Measurements from ENCODE around the gene ACVR1B. TPM values are rescaled to one million over a fixed set of nuclear protein-coding genes. Genes with fewer than 3 reads are reported as not detected.
A peak's percentile ranks its signal among the peaks of the same experiment; 100 is the strongest.

ACVR1B gene
- total and polyA plus RNA-seq, 11 donors = 7.4 to 19.8 (median 11.6) TPM

DNA sequence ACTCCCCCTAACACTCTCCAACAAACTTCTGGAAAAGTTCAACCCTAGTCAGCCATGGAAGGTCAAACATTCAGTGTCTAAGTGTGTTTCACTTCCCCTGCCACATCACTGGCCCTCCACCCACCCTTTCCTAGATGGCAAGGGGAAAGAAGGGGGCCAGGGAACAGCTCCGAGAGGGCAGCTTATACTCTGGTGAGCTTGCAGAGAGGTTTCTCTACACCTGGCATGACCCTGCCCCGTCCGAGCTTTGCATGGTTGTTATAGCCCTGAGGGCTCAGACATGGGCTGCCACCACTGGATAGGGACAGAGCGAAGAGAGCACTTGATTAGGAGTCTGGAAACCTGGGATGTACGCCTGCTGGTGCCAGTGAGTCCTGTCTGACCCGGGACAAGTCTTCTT, 40.2 kb upstream of the ACVR1B start:
- peak overlapping the region in 4 of 12 donors; percentile 16 to 65 (median 40) for H3K4me3 ChIP-seq
- H3K27me3 ChIP-seq = peaks cover 0 to 19% (median 5%) of the 10 kb centered on the region in 9 donors
- no peaks in the 10 kb centered on the region for H3K9me3 ChIP-seq
- DNase-seq (peak in 2 of 5 donors; percentile 32 to 51), ATAC-seq (no peak)
- intact Hi-C loops (cut with DNase I) = no loop called here
- 70 to 93% (median 77%) methylated on average over 6 of the region's 6 CpGs for WGBS, 4 donors
- peaks cover 0 to 26% (median 17%) of the 10 kb centered on the region in 9 donors for H3K36me3 ChIP-seq
- TF ChIP-seq, protein P1, sequence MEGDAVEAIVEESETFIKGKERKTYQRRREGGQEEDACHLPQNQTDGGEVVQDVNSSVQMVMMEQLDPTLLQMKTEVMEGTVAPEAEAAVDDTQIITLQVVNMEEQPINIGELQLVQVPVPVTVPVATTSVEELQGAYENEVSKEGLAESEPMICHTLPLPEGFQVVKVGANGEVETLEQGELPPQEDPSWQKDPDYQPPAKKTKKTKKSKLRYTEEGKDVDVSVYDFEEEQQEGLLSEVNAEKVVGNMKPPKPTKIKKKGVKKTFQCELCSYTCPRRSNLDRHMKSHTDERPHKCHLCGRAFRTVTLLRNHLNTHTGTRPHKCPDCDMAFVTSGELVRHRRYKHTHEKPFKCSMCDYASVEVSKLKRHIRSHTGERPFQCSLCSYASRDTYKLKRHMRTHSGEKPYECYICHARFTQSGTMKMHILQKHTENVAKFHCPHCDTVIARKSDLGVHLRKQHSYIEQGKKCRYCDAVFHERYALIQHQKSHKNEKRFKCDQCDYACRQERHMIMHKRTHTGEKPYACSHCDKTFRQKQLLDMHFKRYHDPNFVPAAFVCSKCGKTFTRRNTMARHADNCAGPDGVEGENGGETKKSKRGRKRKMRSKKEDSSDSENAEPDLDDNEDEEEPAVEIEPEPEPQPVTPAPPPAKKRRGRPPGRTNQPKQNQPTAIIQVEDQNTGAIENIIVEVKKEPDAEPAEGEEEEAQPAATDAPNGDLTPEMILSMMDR (IDR thresholded peaks at IDR 0.05) = no peak
- TF ChIP-seq POLR2A (IDR thresholded peaks at IDR 0.05) = no peak
- H3K4me1 ChIP-seq = peaks cover 6 to 80% (median 66%) of the 10 kb centered on the region in 12 donors
- H3K27ac ChIP-seq = peak overlapping the region; percentile 31 to 95 (median 78)

DNA sequence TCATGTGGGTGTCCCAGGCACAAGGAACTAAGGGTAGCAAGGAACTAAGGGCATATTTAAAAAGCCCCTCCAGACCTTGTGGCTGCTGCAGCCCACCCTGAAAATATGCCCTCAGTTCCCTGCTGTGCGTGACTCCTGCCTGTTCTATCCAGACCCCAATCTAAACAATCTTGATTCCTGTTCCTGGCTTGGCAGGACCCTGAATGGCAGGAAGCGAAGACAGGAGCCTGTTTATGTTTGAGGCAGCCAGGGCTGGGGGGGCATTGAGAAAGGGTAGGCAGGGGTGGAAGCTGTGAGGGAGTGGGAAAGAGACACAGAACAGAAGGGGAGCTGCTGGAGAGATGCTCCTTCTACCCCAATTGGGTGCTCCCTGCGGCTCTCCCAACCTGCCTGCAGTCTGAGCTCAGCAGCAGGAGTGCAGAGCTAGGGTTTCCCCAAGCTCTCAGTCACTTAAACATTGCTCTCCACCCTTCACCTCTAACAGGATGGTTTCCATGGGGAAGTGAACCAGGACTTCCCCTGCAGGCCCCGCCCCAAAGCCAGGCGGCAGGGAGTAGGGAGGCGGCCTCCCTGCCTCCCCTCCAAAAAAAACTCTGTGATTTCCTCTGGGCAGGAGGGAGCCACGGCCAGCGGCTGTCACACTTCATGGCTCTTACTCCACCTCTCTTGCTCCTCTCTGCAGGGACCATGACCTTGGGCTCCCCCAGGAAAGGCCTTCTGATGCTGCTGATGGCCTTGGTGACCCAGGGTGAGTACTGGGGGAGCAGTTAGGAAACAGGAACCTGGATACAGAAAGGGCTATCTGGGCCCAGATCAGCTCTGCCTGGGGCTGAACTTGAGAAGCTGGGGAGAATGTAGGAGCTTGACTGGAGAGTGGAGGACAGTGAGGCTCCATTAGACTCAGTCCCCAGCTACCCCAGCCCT, 39.4 kb upstream of the ACVR1B start:
- peak overlapping the region; percentile 25 to 95 (median 78) for H3K27ac ChIP-seq
- no peaks in the 10 kb centered on the region for H3K9me3 ChIP-seq
- peaks cover 0 to 33% (median 22%) of the 10 kb centered on the region in 9 donors for H3K36me3 ChIP-seq
- H3K4me1 ChIP-seq = peaks cover 6 to 74% (median 61%) of the 10 kb centered on the region in 12 donors
- TF ChIP-seq, protein P1 (IDR thresholded peaks at IDR 0.05) = no peak
- no peak for TF ChIP-seq POLR2A (IDR thresholded peaks at IDR 0.05)
- peak in 4 of 5 donors; percentile 63 to 75 (median 68) for DNase-seq
- 51 to 66% (median 54%) methylated on average over 8 of the region's 8 CpGs for WGBS, 4 donors
- intact Hi-C loops (cut with DNase I) = no loop called here
- peak; percentile 54 to 84 (median 64) for ATAC-seq
- peak overlapping the region in 9 of 12 donors; percentile 25 to 65 (median 38) for H3K4me3 ChIP-seq
- H3K27me3 ChIP-seq = peaks cover 0 to 12% (median 2%) of the 10 kb centered on the region in 9 donors

DNA sequence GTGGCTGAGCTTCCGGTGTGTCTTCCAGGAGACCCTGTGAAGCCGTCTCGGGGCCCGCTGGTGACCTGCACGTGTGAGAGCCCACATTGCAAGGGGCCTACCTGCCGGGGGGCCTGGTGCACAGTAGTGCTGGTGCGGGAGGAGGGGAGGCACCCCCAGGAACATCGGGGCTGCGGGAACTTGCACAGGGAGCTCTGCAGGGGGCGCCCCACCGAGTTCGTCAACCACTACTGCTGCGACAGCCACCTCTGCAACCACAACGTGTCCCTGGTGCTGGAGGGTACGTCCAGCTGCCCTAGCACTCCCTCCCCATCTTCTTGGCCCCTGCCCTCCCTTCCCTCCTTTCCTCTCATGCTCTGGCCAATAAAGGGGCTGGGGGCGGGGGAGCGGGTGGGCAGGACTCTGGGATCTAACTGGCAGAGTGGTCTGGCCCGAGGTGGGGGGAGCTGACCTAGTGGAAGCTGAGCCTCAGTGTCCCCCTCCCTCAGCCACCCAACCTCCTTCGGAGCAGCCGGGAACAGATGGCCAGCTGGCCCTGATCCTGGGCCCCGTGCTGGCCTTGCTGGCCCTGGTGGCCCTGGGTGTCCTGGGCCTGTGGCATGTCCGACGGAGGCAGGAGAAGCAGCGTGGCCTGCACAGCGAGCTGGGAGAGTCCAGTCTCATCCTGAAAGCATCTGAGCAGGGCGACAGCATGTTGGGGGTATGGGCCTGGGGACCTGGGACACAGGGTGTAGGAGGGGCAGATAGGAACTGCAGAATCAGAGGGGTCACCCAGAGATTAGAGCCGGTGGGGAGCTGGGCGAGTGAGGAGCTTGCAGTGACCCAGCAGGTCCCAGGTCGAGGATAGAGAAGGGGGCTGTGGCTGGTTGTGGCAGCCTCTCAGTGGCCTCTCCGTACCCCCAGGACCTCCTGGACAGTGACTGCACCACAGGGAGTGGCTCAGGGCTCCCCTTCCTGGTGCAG, 38.1 kb upstream of the ACVR1B start:
- peak overlapping the region in 8 of 12 donors; percentile 25 to 47 (median 38) for H3K4me3 ChIP-seq
- H3K36me3 ChIP-seq = peaks cover 0 to 43% (median 28%) of the 10 kb centered on the region in 9 donors
- peaks cover 6 to 79% (median 63%) of the 10 kb centered on the region in 12 donors for H3K4me1 ChIP-seq
- intact Hi-C loops (cut with DNase I) = no loop called here
- WGBS, 4 donors = 82 to 89% (median 86%) methylated on average over 27 to 30 of the region's 30 CpGs
- H3K27me3 ChIP-seq = peaks cover 0 to under 1% (median 0%) of the 10 kb centered on the region in 9 donors
- DNase-seq (no peak), ATAC-seq (no peak)
- no peak for TF ChIP-seq POLR2A (IDR thresholded peaks at IDR 0.05)
- TF ChIP-seq, protein P1 (IDR thresholded peaks at IDR 0.05) = peak in 3 of 12 donors; percentile 6 to 11 (median 8)
- H3K9me3 ChIP-seq = no peaks in the 10 kb centered on the region
- H3K27ac ChIP-seq = peak overlapping the region in 9 of 12 donors; percentile 57 to 95 (median 79)

Data from heart left ventricle (tissue), 16 donors.